Endothelial cell of coronary artery (primary cell): ENCODE measurements around the gene LYPD1. TPM values are rescaled to one million over a fixed set of nuclear protein-coding genes. Genes with fewer than 3 reads are reported as not detected.

Experiments used
- total RNA-seq: library from RNA; depleted of rRNA; stranded (reverse); fragments of >200 nt; gene quantifications from 2 replicates; pipeline ENCODE4 v1.2.3, GENCODE V29; 2014

Gene LYPD1
- total RNA-seq: 45.7 and 104 TPM in 2 replicates

GRCh38 chr2:132669908-132670495, at the start of gene LYPD1:
Gene LYPD1, minus strand, starts transcription at chr2:132670205. Its CDS starts 273 bp downstream, at chr2:132669932.

